T-helper 2 cell treated with Interferon-gamma antibody and Interleukin-4, amounts not matched to agents 5 μg/mL and 100 μg/mL, for 36 hours (primary cell): ENCODE measurements around the gene AHNAK2.

Experiments
- DNase-seq: peaks from one replicate; pipeline ENCODE4 v3.0.0; 2021; ENCODE audit warnings: low spot score
- H3K27ac Mint-ChIP-seq: one replicate; pipeline ENCODE4 v1.8.0; 2021; ENCODE audit warnings: mild to moderate bottlenecking, mixed read lengths
- H3K27me3 Mint-ChIP-seq: one replicate; pipeline ENCODE4 v1.8.0; 2021; ENCODE audit warnings: low read depth, mixed read lengths
- H3K36me3 Mint-ChIP-seq: one replicate; pipeline ENCODE4 v1.8.0; 2021; ENCODE audit warnings: low read depth, mixed read lengths
- H3K4me1 Mint-ChIP-seq: one replicate; pipeline ENCODE4 v1.8.0; 2021; ENCODE audit warnings: low read depth, mixed read lengths
- H3K4me3 Mint-ChIP-seq: one replicate; pipeline ENCODE4 v1.8.0; 2022; ENCODE audit warnings: mild to moderate bottlenecking, moderate library complexity, mixed read lengths
- H3K9me3 Mint-ChIP-seq: one replicate; pipeline ENCODE4 v1.8.0; 2021; ENCODE audit warnings: mixed read lengths

Gene AHNAK2

GRCh38 chr14:104986487-104987164 lies 8.5 kb upstream of the AHNAK2 start:
- no peaks in the 10 kb centered on the region for H3K9me3 Mint-ChIP-seq
- no peak overlapping the region for H3K27ac Mint-ChIP-seq
- H3K36me3 Mint-ChIP-seq: no peaks in the 10 kb centered on the region

GRCh38 chr14:104985675-104986486 lies 7.7 kb upstream of the AHNAK2 start, which contains the start of gene CLBA1:
Gene CLBA1, plus strand, starts transcription at chr14:104985788. Its CDS starts 644 bp downstream, at chr14:104986432.
- H3K36me3 Mint-ChIP-seq: no peaks in the 10 kb centered on the region
- H3K27me3 Mint-ChIP-seq: peaks cover 5% of the 10 kb centered on the region
- peaks cover 2% of the 10 kb centered on the region for H3K4me1 Mint-ChIP-seq
- peak within 1 kb of the TSS; percentile 70 for H3K4me3 Mint-ChIP-seq
- no peaks in the 10 kb centered on the region for H3K9me3 Mint-ChIP-seq
- peak; percentile 90 for DNase-seq
- peak within 1 kb of the TSS; percentile 63 for H3K27ac Mint-ChIP-seq

More at GRCh38 chr14:104986487-104987164, 8.5 kb upstream of the AHNAK2 start:
- Mint-ChIP-seq H3K4me3 (peak overlapping the region; percentile 67), H3K27me3 (peaks cover 5% of the 10 kb centered on the region), H3K4me1 (peaks cover 2% of the 10 kb centered on the region)
- DNase-seq: no peak

GRCh38 chr14:104984056-104984894 lies 6.1 kb upstream of the AHNAK2 start:
- Mint-ChIP-seq H3K36me3 (no peaks in the 10 kb centered on the region), H3K27ac (peak overlapping the region; percentile 60), H3K27me3 (peaks cover 11% of the 10 kb centered on the region), H3K9me3 (no peaks in the 10 kb centered on the region), H3K4me3 (peak overlapping the region; percentile 70), H3K4me1 (peaks cover 2% of the 10 kb centered on the region)
- DNase-seq: no peak

GRCh38 chr14:104983231-104983721 lies 5.1 kb upstream of the AHNAK2 start:
- no peaks in the 10 kb centered on the region for H3K9me3 Mint-ChIP-seq
- H3K27ac Mint-ChIP-seq: no peak overlapping the region
- H3K27me3 Mint-ChIP-seq: peaks cover 18% of the 10 kb centered on the region
- DNase-seq: no peak
- no peak overlapping the region for H3K4me3 Mint-ChIP-seq
- no peaks in the 10 kb centered on the region for H3K36me3 Mint-ChIP-seq
- H3K4me1 Mint-ChIP-seq: peaks cover 2% of the 10 kb centered on the region

- no peaks in the 10 kb centered on the region for H3K9me3 Mint-ChIP-seq
- H3K4me1 Mint-ChIP-seq: peaks cover 2% of the 10 kb centered on the region
- no peak for DNase-seq
- no peaks in the 10 kb centered on the region for H3K36me3 Mint-ChIP-seq
- no peak overlapping the region for H3K4me3 Mint-ChIP-seq
- H3K27me3 Mint-ChIP-seq: peaks cover 18% of the 10 kb centered on the region
- no peak overlapping the region for H3K27ac Mint-ChIP-seq
These were observed 4.5 kb upstream of the AHNAK2 start for GRCh38 chr14:104982548-104983230.

- no peaks in the 10 kb centered on the region for H3K36me3 Mint-ChIP-seq
- no peaks in the 10 kb centered on the region for H3K9me3 Mint-ChIP-seq
- peaks cover 19% of the 10 kb centered on the region for H3K27me3 Mint-ChIP-seq
- no peak overlapping the region for H3K27ac Mint-ChIP-seq
- H3K4me1 Mint-ChIP-seq: no peaks in the 10 kb centered on the region
- H3K4me3 Mint-ChIP-seq: no peak overlapping the region
- no peak for DNase-seq
These were observed 3.7 kb upstream of the AHNAK2 start for GRCh38 chr14:104981699-104982541.

- H3K9me3 Mint-ChIP-seq: no peaks in the 10 kb centered on the region
- H3K36me3 Mint-ChIP-seq: no peaks in the 10 kb centered on the region
- H3K4me3 Mint-ChIP-seq: no peak overlapping the region
- peaks cover 24% of the 10 kb centered on the region for H3K27me3 Mint-ChIP-seq
- peaks cover 3% of the 10 kb centered on the region for H3K4me1 Mint-ChIP-seq
- DNase-seq: no peak
- H3K27ac Mint-ChIP-seq: no peak overlapping the region
These were observed 2.7 kb upstream of the AHNAK2 start for GRCh38 chr14:104980611-104981531.

- Mint-ChIP-seq H3K27me3 (peaks cover 24% of the 10 kb centered on the region), H3K27ac (peak overlapping the region; percentile 4), H3K4me3 (no peak overlapping the region), H3K9me3 (no peaks in the 10 kb centered on the region), H3K4me1 (peaks cover 3% of the 10 kb centered on the region), H3K36me3 (no peaks in the 10 kb centered on the region)
- DNase-seq: no peak
These were observed 1.8 kb upstream of the AHNAK2 start for GRCh38 chr14:104979758-104980610.

GRCh38 chr14:104978746-104979691 lies 845 bp upstream of the AHNAK2 start:
- Mint-ChIP-seq H3K4me3 (peak overlapping the region; percentile 43), H3K36me3 (no peaks in the 10 kb centered on the region), H3K9me3 (no peaks in the 10 kb centered on the region), H3K4me1 (peaks cover 3% of the 10 kb centered on the region), H3K27me3 (peaks cover 24% of the 10 kb centered on the region), H3K27ac (no peak overlapping the region)
- no peak for DNase-seq

- H3K4me3 Mint-ChIP-seq: peak overlapping the region; percentile 84
- no peaks in the 10 kb centered on the region for H3K36me3 Mint-ChIP-seq
- peaks cover 3% of the 10 kb centered on the region for H3K4me1 Mint-ChIP-seq
- no peak overlapping the region for H3K27ac Mint-ChIP-seq
- peaks cover 24% of the 10 kb centered on the region for H3K27me3 Mint-ChIP-seq
- DNase-seq: no peak
- H3K9me3 Mint-ChIP-seq: no peaks in the 10 kb centered on the region
These were observed 1.0 kb downstream of the AHNAK2 start for GRCh38 chr14:104977008-104977680.
